Bronchial epithelial cell (primary cell): ENCODE results near the gene STK11. TPM values are rescaled to one million over a fixed set of nuclear protein-coding genes. Genes with fewer than 3 reads are reported as not detected.
"Not testable (repeated sequence)": the region's sequence is repeated elsewhere in the genome, so short reads cannot be mapped to it uniquely, and the experiment has no call there.

Experiments used
- DNase-seq: peaks from one replicate; pipeline ENCODE4 v3.0.0-alpha.2; 2010; ENCODE audit warnings: low read depth
- FAIRE-seq: peaks from 2 replicates; lab custom pipeline; 2011; peaks lifted over from hg19 to GRCh38; lab: Jason Lieb, UNC
- H3K27me3 ChIP-seq: 2 replicates; pipeline ENCODE4 v1.5.1; 2011; ENCODE audit warnings: low read length; ENCODE audit not compliant: control insufficient read depth, insufficient read depth
- H3K36me3 ChIP-seq: 2 replicates; pipeline ENCODE4 v1.5.1; 2011; ENCODE audit warnings: low read length; ENCODE audit not compliant: control insufficient read depth, insufficient read depth
- H3K4me3 ChIP-seq: 2 replicates; pipeline ENCODE4 v1.5.1; 2011; ENCODE audit warnings: mild to moderate bottlenecking, low read depth, low read length, control low read depth
- total RNA-seq: library from RNA; depleted of rRNA; stranded (reverse); fragments of >200 nt; gene quantifications from 2 replicates; pipeline ENCODE4 v1.2.1, GENCODE V29; 2014
- TF ChIP-seq, protein P1 (sequence below): IDR thresholded peaks from 2 replicates; pipeline ENCODE4 v1.5.1; 2011; ENCODE audit warnings: mild to moderate bottlenecking, moderate library complexity, low read length, control low read depth, inconsistent platforms; ENCODE audit not compliant: insufficient read depth, severe bottlenecking

STK11 gene
- total RNA-seq, 1 donor from 2014 or later = 117 TPM

DNA sequence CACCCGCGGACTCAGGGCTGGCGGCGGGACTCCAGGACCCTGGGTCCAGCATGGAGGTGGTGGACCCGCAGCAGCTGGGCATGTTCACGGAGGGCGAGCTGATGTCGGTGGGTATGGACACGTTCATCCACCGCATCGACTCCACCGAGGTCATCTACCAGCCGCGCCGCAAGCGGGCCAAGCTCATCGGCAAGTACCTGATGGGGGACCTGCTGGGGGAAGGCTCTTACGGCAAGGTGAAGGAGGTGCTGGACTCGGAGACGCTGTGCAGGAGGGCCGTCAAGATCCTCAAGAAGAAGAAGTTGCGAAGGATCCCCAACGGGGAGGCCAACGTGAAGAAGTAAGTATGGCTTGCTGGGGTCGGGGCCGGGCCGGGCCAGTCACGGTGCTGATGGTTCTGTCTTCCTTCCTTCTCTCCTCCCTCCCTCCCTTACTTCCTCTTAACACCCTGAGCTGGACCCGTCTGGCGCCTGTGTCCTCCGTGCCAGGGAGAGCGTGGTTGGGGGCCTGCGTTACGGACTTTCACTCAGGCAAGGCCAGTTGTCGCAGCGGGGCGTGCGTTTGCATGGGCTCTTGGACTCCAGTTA, 1.4 kb downstream of the STK11 start:
- peak; percentile 29 for DNase-seq
- FAIRE-seq = no peak

DNA sequence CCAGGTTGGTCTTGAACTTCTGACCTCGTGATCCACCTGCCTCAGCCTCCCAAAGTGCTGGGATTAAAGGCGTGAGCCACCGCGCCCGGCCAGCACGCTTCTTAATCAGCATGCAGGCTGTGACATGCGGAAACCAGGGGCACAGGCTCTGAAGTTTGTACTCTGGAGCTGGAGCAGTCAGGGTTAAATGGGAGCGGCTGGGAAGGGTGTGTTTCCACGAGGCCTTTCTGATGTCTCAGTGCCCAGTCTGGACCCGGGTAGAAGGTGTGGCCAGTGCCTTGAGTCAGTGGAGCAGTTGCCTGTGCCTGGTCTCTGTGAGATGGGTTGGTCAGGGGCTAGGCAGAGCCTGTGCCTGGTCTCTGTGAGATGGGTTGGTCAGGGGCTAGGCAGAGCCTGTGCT, 3.3 kb downstream of the STK11 start:
- H3K36me3 ChIP-seq, H3K27me3 ChIP-seq, H3K4me3 ChIP-seq: not testable (repeated sequence)
- peak; percentile 86 for FAIRE-seq
- DNase-seq = peak; percentile 91

More for the DNA sequence above, 1.4 kb downstream of the STK11 start:
- Histone ChIP-seq H3K36me3 (peaks cover 4% of the 10 kb centered on the region), H3K27me3 (no peaks in the 10 kb centered on the region), H3K4me3 (peak overlapping the region; percentile 69)
- TF ChIP-seq, protein P1, sequence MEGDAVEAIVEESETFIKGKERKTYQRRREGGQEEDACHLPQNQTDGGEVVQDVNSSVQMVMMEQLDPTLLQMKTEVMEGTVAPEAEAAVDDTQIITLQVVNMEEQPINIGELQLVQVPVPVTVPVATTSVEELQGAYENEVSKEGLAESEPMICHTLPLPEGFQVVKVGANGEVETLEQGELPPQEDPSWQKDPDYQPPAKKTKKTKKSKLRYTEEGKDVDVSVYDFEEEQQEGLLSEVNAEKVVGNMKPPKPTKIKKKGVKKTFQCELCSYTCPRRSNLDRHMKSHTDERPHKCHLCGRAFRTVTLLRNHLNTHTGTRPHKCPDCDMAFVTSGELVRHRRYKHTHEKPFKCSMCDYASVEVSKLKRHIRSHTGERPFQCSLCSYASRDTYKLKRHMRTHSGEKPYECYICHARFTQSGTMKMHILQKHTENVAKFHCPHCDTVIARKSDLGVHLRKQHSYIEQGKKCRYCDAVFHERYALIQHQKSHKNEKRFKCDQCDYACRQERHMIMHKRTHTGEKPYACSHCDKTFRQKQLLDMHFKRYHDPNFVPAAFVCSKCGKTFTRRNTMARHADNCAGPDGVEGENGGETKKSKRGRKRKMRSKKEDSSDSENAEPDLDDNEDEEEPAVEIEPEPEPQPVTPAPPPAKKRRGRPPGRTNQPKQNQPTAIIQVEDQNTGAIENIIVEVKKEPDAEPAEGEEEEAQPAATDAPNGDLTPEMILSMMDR = no peak

DNA sequence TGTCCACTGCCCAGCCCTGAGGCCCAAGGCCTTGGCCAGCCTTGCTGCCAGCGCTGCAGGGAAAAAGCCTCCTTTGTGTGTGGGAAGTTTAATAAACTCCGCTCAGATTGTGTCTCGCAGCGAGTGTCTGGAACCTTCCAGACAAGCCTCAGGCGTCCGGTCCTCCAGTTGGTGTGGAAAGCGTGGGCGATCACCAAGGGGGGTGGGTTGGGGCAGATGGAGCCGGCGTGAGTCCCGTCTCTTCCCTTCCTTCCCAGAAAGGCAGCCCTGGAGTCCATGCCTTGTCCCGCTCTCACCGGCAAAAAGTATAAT, 4.6 kb downstream of the STK11 start:
- FAIRE-seq = no peak
- TF ChIP-seq, protein P1 = no peak

DNA sequence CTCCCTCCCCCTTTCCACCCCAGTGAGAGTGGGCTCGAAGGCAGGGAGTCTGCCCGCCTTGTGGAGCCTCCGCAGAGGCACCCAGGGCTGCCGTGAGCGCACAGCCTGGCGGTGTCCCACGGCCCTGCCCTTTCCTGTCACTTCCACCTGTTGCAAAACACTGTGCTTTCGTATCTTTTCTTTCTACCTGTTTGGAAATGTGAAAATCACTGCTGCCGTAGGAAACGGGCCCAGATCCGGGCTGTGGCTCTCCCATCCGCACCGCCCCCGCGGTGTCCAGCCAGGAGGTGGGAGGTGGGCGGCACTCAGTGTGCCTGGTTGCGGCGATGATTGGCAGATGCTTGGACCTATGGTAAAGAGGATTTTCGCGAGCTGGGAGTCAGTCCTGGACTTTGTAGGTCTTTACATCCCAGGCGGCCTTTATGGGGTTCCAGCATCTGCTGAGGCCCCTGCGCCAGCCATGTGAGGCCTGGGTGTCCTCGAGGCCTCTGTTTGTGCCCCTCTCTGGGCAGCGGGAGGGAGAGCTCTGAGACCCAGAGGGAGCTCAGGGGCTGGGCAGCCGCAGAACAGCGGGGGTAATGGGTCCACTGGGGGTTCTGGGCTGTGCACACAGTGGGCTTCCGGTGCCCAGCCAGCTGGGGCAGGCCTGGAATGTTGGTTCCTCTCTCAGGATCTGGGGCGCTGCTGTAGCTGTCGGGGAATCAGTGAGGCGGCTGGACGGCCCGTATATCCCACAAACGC, 6.1 kb downstream of the STK11 start:
- FAIRE-seq = no peak
- H3K36me3 ChIP-seq = peaks cover 8% of the 10 kb centered on the region

More for the DNA sequence above, 4.6 kb downstream of the STK11 start:
- no peak for DNase-seq
- no peaks in the 10 kb centered on the region for H3K27me3 ChIP-seq
- H3K4me3 ChIP-seq = no peak overlapping the region
- peaks cover 8% of the 10 kb centered on the region for H3K36me3 ChIP-seq

DNA sequence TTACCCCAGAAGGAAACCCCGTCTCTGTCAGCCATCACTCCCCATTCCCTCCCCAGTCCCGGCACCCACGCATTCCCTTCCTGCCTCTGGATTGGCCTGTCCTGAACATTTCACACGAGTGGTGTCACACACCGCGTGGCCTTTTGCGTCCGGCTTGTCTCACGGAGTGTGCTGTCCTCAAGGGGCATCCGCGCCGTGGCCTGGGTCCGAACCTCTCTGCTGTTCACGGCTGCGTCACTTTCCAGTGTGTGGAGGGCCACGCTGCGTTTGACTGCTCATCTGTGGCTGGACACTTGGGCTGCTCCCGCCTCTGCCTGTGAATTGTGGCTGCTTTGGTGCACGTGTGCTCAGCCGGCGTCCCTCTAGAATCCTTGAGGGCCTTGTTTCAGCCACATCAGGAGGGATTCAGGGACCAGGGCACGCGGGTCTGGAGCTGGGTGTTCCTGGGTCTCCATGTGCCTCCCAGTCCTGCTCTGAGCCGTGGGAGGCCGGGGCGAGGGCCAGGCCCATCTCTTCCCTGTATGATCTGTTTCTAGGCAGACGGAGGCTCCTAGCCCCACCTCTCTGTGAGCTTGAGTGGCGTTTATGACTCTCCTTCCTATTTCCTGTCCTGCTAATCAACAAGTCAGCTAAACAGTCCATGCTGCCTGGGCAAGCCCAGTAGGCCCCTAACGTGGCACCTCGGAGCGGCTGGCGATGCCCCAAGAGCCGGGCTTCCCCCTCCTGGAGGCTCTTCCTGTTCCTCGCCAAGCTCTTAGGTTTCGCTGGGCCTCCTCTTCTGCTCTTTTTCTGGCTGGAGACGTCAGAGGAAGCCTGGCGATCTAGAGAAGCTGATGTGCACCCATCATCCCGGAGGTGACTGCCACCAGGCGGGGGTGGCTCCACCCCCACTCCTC, 8.1 kb downstream of the STK11 start:
- DNase-seq (peak; percentile 96), FAIRE-seq (no peak)
- TF ChIP-seq, protein P1 = no peak
- no peak overlapping the region for H3K4me3 ChIP-seq
- H3K36me3 ChIP-seq = peaks cover 9% of the 10 kb centered on the region
- no peaks in the 10 kb centered on the region for H3K27me3 ChIP-seq

More for the DNA sequence above, 6.1 kb downstream of the STK11 start:
- no peak for DNase-seq
- TF ChIP-seq, protein P1 = no peak
- no peaks in the 10 kb centered on the region for H3K27me3 ChIP-seq
- no peak overlapping the region for H3K4me3 ChIP-seq
